ENCODE results near the gene CERS6. TPM values are rescaled to one million over a fixed set of nuclear protein-coding genes. Genes with fewer than 3 reads are reported as not detected.

The CERS6 gene
- total and polyA plus RNA-seq, 2 experiments from 2014 or later = 7.4 to 35.0 TPM

GRCh38 chr2:168731002-168731401 is 274.9 kb downstream of the CERS6 start:
- H3K4me2 ChIP-seq = no peak overlapping the region
- H3K27ac Mint-ChIP-seq = no peak overlapping the region
- no peaks in the 10 kb centered on the region for H3K36me3 ChIP-seq (ENCODE audit: insufficient read depth)
- no peaks in the 10 kb centered on the region for H3K9me2 ChIP-seq (ENCODE audit: insufficient read depth)
- no peak overlapping the region for H3K4me3 ChIP-seq
- DNase-seq (ENCODE audit: low spot score) (no peak), ATAC-seq (no peak)
- H3K4me1 Mint-ChIP-seq = peaks cover 36% of the 10 kb centered on the region
- TF ChIP-seq ZNF331 (CRISPR knock-in tag; IDR thresholded peaks at IDR 0.05; ENCODE audit: low read depth) = no peak
- H3F3A ChIP-seq (replicated peaks; ENCODE audit: low read depth) = no peaks in the 10 kb centered on the region
- H4K20me1 ChIP-seq (replicated peaks; ENCODE audit: insufficient read depth) = no peaks in the 10 kb centered on the region
- no peaks in the 10 kb centered on the region for H3K27me3 ChIP-seq (ENCODE audit: insufficient read depth)
- H3K79me2 ChIP-seq (replicated peaks; ENCODE audit: insufficient read depth) = no peaks in the 10 kb centered on the region
- H3K27ac ChIP-seq (ENCODE audit: low read depth) = no peak overlapping the region
- no peak overlapping the region for H3K4me3 Mint-ChIP-seq
- H3K4me1 ChIP-seq (ENCODE audit: insufficient read depth) = peaks cover 25% of the 10 kb centered on the region
- H3K27me3 Mint-ChIP-seq (ENCODE audit: insufficient read depth, low read depth, poor library complexity) = no peaks in the 10 kb centered on the region
- H3K36me3 Mint-ChIP-seq (ENCODE audit: low read depth) = no peaks in the 10 kb centered on the region
- no peaks in the 10 kb centered on the region for H3K9me3 Mint-ChIP-seq
- H2AFZ ChIP-seq = no peak overlapping the region

- peak; percentile 31; the same call in 2 of the 3 replicates for ATAC-seq
- Mint-ChIP-seq H3K4me1 (peaks cover 36% of the 10 kb centered on the region), H3K4me3 (no peak overlapping the region), H3K27me3 (ENCODE audit: insufficient read depth, low read depth, poor library complexity) (no peaks in the 10 kb centered on the region), H3K9me3 (no peaks in the 10 kb centered on the region), H3K27ac (peak overlapping the region; percentile 54; the same call in 1 of the 2 replicates), H3K36me3 (ENCODE audit: low read depth) (no peaks in the 10 kb centered on the region)
- DNase-seq (ENCODE audit: low spot score) = no peak
- Histone ChIP-seq H3K4me3 (no peak overlapping the region), H2AFZ (no peak overlapping the region), H3K27me3 (ENCODE audit: insufficient read depth) (no peaks in the 10 kb centered on the region), H3K9me2 (ENCODE audit: insufficient read depth) (no peaks in the 10 kb centered on the region), H4K20me1 (replicated peaks; ENCODE audit: insufficient read depth) (no peaks in the 10 kb centered on the region), H3K4me2 (no peak overlapping the region), H3K4me1 (ENCODE audit: insufficient read depth) (peaks cover 25% of the 10 kb centered on the region), H3F3A (replicated peaks; ENCODE audit: low read depth) (no peaks in the 10 kb centered on the region), H3K79me2 (replicated peaks; ENCODE audit: insufficient read depth) (no peaks in the 10 kb centered on the region), H3K36me3 (ENCODE audit: insufficient read depth) (no peaks in the 10 kb centered on the region), H3K27ac (ENCODE audit: low read depth) (no peak overlapping the region)
- no peak for TF ChIP-seq EZH2phosphoT487 (IDR thresholded peaks at IDR 0.05; ENCODE audit: unreplicated experiment)
- TF ChIP-seq STAT1 (IDR thresholded peaks at IDR 0.05; ENCODE audit: unreplicated experiment) = no peak
- no peak for TF ChIP-seq REST (IDR thresholded peaks at IDR 0.05; ENCODE audit: unreplicated experiment)
- TF ChIP-seq ZNF114 (CRISPR knock-in tag; IDR thresholded peaks at IDR 0.05) = no peak
- no peak for TF ChIP-seq EZH2 (IDR thresholded peaks at IDR 0.05; ENCODE audit: low read depth, unreplicated experiment)
- no peak for TF ChIP-seq NANOG (IDR thresholded peaks at IDR 0.05; ENCODE audit: borderline replicate concordance)
- TF ChIP-seq CTCF (conservative IDR thresholded peaks at IDR 0.05; ENCODE audit: low read depth in 2 of 2) = no peak
- TF ChIP-seq POLR2AphosphoS5 (IDR thresholded peaks at IDR 0.05; ENCODE audit: low read depth) = no peak
- no peak for TF ChIP-seq ZNF462 (CRISPR knock-in tag; IDR thresholded peaks at IDR 0.05)
- TF ChIP-seq CREB1 (CRISPR knock-in tag; IDR thresholded peaks at IDR 0.05; ENCODE audit: low read depth) = no peak
Observed at GRCh38 chr2:168731616-168732015, 275.5 kb downstream of the CERS6 start.
